ENCODE data around the gene RELCH.

Gene RELCH

DNA sequence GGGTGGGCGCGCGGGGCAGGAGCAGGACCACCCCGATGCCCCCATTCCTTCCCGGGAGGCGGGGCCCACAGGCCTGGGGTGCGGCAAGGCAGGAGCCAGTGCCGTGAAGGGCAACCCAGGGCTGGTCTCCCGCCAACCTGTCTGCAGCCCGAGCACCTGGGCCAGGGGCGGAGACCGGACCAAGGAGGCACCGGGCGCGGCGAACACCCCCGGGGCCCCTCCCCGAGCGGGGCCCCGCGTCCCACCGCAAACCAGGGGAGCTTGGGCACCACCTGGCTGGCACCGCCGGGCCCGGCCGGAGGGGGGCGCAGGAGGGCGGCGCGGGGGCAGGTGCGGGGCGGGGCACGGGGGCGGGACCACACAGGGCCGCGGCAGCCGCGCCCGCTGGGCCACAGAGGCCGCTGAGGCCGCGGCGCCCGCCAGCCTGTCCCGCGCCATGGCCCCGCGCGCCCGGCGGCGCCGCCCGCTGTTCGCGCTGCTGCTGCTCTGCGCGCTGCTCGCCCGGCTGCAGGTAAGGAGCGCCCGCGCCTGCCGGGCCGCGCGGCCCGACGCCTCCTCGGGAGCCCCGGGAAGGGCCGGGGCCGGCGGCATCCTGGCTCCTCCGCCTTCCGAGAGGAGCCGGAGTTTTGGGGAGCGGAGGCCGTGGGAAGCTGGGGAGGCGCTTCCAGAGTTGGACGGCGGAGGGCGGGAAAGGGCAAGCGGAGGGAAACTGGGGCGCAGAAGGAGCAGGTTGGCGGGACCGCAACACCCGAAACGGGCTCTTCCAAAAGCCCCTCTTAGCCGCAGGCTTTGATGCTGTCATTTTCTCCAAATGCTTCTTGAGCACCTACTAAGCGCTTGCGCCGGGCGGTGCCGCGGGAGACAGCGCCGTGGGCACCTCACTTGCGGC lies 138.1 kb downstream of the RELCH start, which contains the start of gene TNFRSF11A:
Gene TNFRSF11A, plus strand, starts transcription at position 394 of the 889 bp plus-strand sequence. Its CDS starts 43 bp downstream, at position 437.
- DNase-seq (ENCODE audit: low read depth), result peak; percentile 69

- DNase-seq (ENCODE audit: low read depth), result peak; percentile 13
Observed at GRCh38 chr18:62325806-62326645, 139.0 kb downstream of the RELCH start.

DNA sequence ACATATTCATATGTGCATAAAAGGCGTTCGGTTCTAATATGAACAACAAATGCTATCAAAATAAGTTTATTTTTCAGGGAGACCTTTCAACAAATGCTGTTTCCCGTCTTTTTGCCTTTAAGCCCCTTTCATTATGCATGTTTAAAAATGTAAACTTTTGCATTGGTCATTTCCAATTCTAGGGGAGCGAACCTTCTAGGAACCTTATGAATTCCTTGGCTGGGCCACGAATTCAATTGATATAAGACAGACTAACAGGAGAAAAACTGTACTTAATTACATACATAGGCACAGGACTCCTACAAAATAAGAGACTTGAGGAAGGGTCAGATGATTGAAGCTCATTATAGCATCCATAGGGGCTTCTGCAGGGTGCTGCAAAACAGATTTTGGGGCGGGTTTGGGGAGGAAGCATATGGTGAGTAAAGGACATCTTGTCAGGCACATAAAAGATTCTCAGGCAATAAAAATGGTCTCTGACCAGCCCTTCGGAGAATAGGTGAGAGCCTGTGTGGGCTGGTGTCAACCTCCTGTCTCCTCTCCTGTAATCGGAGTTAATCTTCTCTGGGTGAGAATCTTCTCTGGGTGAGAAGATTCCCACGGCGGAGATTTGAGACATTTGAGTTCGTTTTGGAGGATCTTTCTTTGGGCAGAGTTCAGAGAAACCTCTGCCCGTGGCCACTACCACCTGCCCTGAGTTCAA lies 139.7 kb downstream of the RELCH start:
- DNase-seq (ENCODE audit: low read depth), result no peak

DNA sequence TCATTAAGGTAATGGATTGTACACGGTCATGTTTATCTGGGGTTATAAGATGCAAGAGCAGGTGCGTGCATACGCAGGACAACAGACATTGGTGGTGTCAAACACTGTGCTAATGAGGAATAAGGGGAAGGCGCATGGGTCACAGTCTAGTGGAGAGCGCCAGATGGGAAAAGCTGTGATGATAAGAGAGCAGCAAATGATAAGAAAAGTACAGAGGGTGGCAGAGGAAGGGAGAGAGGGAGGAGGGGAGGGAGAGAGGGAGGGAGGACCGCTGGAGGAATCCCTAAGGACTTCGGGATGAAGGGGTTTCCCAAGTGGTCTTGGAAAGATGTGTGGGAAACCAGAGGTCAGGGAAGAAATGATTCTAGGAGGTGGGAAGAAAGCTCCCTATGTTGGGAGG lies 140.9 kb downstream of the RELCH start:
- DNase-seq (ENCODE audit: low read depth), result no peak

DNA sequence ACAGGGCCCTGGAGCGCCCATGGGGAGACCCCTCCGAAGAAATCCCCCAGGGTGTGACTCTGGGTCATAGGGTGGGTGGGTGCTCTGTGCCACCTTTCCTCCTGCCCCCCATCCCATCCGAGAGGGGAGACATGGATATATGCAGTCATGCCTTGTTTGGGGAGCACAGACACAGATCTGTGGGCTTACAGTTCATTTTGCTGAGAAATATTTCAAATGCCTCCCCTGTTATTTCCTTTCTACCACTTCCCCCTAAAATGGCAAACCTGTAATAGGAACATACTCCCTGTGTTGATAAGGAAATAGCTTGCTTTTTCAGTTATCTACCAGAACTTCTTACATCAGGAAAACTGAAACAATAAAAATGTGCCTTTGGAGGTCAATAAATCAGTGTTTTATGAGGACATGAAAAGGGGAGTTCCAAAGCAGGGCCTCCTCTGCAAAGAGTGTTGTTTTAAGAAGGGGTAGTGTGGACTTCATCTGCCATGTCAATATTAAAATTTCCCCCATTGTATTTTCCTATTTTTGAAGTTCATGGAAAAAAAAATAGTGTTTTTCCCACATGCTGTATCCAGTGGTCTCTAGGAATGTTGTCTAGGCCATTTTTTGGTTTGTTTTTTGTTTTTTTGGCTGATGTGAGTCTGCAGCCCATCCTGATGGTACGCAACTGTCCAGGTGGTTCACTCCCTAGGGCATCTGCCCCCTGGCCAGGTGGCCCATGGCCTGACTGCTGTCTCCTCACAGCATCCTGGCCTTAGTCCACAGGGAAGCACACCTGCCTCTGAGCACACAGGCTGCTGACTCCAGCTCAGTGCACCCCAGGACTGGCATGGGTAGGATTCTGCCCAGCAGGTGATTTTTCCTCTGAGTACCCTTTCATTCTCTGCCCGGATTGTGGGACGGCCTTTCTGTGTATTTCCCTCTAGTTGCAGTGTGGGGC lies 141.8 kb downstream of the RELCH start:
- no peak for DNase-seq (ENCODE audit: low read depth)

DNA sequence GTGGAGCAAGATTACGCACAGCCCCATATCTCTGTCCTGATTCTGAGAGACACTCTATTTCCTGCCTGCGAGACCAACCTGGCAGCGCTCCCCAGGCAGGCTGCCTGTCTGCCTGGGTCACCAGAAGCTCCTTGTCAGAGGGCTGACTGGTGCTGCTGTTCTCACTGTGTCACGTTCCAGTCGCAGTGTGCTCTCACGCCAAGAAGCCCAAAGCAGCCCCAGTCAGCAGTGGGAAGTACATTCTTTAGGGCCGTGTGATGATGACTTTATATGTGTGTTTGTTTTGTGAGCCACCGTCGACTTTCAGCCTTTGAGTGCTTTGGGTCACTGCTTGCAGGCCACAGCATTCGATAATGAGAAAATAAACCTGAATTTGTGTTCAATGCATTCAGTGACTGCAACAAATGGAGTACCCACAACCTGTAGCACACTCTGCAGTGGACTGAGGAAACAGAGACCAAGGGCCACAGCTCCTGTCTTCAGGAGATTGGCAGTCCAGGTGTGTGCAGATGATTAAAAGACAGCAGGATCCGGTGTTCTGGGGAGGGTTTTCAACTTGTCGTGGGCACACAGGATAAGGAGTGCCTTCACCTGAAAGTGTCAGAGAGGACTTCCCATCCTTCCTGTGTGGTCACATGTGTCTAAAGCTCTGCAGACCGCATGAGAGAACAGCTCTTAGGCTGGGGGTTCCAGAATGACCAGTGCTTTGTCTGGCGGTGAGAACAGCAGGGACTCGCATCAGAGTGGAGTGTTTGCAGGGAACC lies 142.8 kb downstream of the RELCH start:
- peak; percentile 46 for DNase-seq (ENCODE audit: low read depth)

DNA sequence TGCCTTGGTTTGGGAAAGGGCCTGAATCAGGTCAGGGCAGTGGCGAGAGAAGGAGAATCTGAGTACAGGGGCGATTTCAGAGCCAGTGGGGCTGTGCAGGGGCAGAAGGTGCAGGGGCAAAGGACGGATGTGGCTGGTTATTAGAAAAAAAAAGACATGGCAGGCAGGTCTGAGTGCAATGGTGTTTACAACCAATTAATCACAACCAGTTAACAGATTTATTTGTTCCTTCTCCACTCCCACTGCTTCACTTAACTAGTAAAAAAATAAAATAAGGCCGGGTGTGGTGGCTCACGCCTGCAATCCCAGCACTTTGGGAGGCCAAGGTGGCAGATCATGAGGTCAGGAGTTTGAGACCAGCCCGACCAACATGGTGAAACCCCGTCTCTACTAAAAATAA lies 143.6 kb downstream of the RELCH start:
- DNase-seq (ENCODE audit: low read depth), result no peak

DNA sequence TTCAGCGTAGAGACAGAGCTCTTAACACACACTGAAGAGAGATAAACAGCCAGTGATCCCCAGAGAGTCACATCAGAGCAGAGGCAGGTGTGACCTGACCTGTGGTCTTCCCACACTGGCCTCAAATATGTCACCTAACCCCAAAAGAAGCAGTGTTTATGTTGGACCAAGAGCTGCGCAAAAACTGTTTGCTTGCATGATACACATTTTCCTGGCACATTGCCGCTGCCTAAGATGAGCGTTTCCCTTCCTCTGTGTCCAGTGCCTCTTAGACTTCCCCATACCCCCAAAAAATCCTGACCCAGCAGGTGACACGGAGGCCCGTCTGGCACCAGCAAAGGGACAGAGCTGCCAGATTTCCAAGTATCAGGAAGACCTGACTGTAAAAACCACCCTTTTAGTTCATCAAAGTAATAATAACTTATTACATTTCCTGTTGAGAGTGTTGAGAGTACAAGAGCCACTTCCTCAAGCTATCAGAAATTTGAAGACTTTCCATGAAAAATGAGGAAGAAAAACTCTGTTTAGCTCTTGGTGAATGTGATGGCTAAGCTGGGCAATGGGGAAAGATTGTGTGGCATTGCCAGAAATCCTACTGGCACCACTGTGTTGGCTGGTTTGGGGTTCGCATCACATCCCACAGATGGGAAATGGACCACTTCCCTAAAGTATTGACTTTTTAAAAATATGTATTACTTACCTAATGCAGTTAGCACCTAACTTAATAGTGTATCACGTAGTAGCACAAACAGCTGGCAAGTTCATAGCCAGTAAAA lies 144.7 kb downstream of the RELCH start:
- no peak for DNase-seq (ENCODE audit: low read depth)

- DNase-seq (ENCODE audit: low read depth), result no peak
Observed at GRCh38 chr18:62332431-62332830, 145.4 kb downstream of the RELCH start.

GRCh38 chr18:62332964-62333695 lies 146.1 kb downstream of the RELCH start:
- no peak for DNase-seq (ENCODE audit: low read depth)

DNA sequence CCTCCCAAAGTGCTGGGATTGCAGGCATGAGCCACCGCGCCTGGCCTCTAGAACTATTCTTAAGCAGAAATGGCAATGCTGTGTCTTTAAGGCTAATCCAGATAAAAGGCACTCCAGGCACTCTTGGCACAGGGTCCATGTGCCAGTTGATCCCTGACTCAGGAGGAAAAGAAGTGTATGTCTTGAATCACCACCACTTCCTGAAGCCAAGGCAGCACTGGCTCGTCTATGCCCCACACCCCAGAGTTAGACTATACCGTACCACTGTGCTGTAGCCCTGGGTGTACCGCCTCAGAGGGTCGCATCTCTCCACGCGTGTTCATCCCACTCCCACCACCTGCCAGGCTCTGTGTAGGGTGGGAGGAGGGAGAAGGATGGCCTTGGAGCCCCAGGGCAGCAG lies 147.1 kb downstream of the RELCH start:
- DNase-seq (ENCODE audit: low read depth), result no peak

GRCh38 chr18:62335494-62335893 lies 148.4 kb downstream of the RELCH start:
- no peak for DNase-seq (ENCODE audit: low read depth)

GRCh38 chr18:62336618-62337017 lies 149.6 kb downstream of the RELCH start:
- no peak for DNase-seq (ENCODE audit: low read depth)

DNA sequence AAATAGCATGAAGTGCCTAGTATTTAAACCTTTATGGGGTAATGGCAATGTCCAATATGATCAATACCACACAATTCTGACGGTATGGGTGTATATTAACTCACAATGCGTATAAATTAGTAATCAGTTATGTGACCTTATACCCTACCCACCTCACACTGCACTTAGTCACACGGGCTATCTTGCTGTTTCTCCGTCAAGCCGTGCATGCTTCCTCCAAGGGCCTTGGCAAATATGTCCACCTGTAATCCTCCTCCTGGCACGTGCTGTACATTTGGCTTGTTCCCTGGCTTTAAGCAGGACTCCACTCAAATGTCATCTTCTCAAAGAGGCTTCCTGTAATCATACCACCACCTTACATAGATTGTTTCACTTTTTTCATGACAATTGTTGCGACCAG lies 150.3 kb downstream of the RELCH start:
- no peak for DNase-seq (ENCODE audit: low read depth)

DNA sequence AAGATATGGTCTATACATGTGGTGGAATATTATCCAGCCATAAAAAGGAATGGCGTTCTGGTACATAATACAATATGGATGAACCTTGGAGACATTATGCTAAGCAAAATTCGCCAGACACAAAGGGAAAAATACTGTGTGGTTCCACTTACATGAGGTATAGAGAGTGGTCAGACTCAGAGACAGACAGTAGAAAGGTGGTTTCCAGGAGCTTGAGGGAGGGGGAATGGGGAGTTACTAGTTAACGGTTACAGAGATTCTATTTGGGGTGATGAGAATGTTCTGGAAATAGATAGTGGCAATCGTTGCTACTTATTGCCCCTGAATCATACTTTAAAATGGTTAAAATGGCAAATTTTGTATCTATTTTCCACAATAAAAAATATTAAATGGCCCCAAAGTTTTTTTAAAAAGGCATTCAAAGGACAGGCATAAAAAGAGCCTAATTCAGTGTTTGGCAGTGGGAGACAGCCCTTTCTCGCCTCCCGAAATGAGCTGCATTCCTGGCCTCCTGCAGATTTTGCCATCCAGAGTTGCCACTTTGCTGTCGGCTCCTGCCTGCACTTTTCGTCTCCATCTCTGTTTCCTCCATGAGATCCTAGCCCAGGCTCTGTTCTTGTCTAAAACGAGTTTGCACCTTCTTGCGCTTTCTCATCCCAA lies 151.5 kb downstream of the RELCH start:
- DNase-seq (ENCODE audit: low read depth), result no peak

DNA sequence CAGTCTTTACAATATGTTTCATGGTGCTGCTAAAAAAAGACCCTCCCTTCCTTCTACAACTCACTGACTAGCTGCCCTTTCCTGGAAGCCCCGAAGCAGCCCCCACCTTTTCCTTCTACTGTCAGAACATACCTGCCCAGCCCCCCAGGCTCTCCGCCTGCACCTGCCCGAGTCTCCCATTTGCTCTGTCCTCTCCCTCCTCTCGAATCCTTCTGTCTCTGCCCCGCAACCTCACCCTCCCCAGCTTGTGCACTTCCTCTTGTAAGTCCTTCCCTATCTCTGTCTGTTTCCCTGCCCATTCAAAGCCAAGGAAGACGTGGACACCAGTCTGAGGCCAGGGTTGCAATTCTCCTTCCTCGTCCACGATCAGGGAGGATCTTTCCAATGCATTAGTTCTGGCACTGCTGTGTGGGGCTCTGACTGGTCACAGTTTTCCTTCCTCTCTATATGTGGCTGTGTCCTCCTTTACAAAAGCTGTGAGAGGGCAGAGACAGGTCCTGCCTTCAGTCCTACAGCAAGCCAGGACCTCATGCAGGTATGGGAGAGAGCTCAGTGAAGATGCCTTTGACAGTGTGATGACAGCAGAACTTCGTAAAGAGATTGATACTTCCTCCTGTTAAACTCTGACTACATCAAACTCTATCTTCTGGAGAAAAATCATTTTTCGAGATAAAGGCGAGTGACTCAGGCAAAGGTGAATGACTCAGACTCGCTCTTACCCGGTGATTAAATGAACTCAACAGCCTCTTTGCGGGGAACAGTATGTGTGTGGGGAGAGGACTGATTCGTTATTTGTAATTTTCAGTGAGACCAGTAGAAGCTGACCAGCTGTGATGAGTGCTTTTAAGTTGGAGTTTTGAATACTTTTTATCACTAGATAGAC lies 152.3 kb downstream of the RELCH start:
- no peak for DNase-seq (ENCODE audit: low read depth)

GRCh38 chr18:62340996-62341395 lies 153.9 kb downstream of the RELCH start:
- DNase-seq (ENCODE audit: low read depth), result no peak
